Lower leg skin (tissue), 3 donors: ENCODE results near the gene GDF2.

ENCODE experiments used
- POLR2A ChIP-seq, 2 donors: fragments of 450-650 bp; IDR thresholded peaks; one replicate each; pipeline ENCODE4 v1.6.1; 2016 to 2017; ENCODE audit warnings: antibody characterized with exemption in 2 of 2, mild to moderate bottlenecking in 1 of 2, moderate library complexity in 1 of 2
- TF ChIP-seq, protein P1 (sequence below), 3 donors: fragments of 450-650 bp; IDR thresholded peaks; one replicate each; pipeline ENCODE4 v1.5.1; 2016; ENCODE audit warnings: antibody characterized with exemption in 3 of 3, mild to moderate bottlenecking in 3 of 3, moderate library complexity in 2 of 3

DNA sequence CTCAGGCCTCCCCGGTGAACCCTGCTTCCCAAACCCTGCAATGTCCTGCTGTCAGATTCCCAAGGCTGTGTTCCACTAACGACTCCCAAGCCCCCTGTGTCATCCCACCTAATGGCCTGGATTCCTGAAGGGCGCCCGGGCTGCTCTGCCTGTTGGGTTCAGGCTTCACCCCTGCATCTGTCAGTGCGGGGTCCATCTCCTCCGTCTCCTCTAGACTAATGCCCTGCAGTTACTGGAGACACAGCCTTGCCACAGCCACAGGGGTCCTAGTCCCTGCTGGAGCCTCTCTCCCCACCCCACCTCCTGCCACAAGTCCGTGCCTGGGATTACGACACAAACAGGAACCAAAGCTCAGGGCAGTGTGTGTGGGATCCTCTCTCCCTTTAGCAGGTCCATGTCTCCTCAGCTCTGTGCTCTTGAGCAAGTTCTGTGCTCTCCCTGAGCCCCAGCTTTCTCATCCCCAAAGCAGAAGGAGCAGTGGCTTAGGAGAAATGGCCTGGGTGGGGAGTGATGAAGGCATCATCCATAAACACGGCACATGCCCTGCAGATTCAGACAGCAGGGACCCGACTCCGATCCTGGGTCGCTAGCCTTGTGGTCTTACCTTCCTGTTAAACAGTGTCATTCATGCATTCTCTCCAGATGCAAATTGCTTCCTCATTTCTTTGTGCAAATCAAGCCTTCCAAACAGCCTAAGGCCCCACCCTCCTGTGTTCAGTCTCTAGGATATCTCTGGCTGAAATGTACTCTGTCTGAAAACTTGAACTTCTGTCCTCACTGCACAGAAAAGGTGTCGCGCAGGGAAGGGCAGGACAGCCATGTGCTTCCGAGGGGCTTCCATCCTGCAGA, 17.7 kb downstream of the GDF2 start:
- TF ChIP-seq POLR2A (IDR thresholded peaks at IDR 0.05), result no peak
- TF ChIP-seq, protein P1, sequence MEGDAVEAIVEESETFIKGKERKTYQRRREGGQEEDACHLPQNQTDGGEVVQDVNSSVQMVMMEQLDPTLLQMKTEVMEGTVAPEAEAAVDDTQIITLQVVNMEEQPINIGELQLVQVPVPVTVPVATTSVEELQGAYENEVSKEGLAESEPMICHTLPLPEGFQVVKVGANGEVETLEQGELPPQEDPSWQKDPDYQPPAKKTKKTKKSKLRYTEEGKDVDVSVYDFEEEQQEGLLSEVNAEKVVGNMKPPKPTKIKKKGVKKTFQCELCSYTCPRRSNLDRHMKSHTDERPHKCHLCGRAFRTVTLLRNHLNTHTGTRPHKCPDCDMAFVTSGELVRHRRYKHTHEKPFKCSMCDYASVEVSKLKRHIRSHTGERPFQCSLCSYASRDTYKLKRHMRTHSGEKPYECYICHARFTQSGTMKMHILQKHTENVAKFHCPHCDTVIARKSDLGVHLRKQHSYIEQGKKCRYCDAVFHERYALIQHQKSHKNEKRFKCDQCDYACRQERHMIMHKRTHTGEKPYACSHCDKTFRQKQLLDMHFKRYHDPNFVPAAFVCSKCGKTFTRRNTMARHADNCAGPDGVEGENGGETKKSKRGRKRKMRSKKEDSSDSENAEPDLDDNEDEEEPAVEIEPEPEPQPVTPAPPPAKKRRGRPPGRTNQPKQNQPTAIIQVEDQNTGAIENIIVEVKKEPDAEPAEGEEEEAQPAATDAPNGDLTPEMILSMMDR (IDR thresholded peaks at IDR 0.05), result no peak
